Daoy (cell line): Measurements from ENCODE around the gene PCSK1. TPM values are rescaled to one million over a fixed set of nuclear protein-coding genes. Genes with fewer than 3 reads are reported as not detected.

Experiments used
- DNase-seq: peaks from one replicate; pipeline ENCODE4 v3.0.0-alpha.2; 2015; ENCODE audit warnings: low read depth
- total RNA-seq: library from RNA; depleted of rRNA; stranded (reverse); fragments of >200 nt; shearing (Covaris generic); gene quantifications from 2 replicates; pipeline ENCODE4 v1.2.3, GENCODE V29; 2014; rRNA removed

The PCSK1 gene
- total RNA-seq, result 0.98 and 2.2 TPM in 2 replicates

GRCh38 chr5:96433066-96433447 lies at the start of gene PCSK1:
Gene PCSK1 (minus strand): TSS chr5:96433248. CDS start chr5:96433042, 206 bp downstream.
- peak; percentile 27 for DNase-seq

GRCh38 chr5:96481867-96482266 lies 48.8 kb upstream of the PCSK1 start:
- DNase-seq, result no peak

GRCh38 chr5:96481009-96481786 lies 48.1 kb upstream of the PCSK1 start:
- DNase-seq, result no peak

- DNase-seq, result no peak
Observed at GRCh38 chr5:96478983-96479382, 45.9 kb upstream of the PCSK1 start.

- DNase-seq, result peak; percentile 6
Observed at GRCh38 chr5:96476654-96477053, 43.6 kb upstream of the PCSK1 start.

- no peak for DNase-seq
Observed at GRCh38 chr5:96474073-96474472, 41.0 kb upstream of the PCSK1 start.

GRCh38 chr5:96473155-96473554 lies 40.1 kb upstream of the PCSK1 start:
- DNase-seq, result no peak

GRCh38 chr5:96470785-96471184 lies 37.7 kb upstream of the PCSK1 start:
- no peak for DNase-seq

GRCh38 chr5:96468956-96469355 lies 35.9 kb upstream of the PCSK1 start:
- DNase-seq, result no peak

- no peak for DNase-seq
Observed at GRCh38 chr5:96463091-96463490, 30.0 kb upstream of the PCSK1 start.

GRCh38 chr5:96459313-96460121 lies 26.5 kb upstream of the PCSK1 start:
- no peak for DNase-seq

GRCh38 chr5:96458176-96458575 lies 25.1 kb upstream of the PCSK1 start:
- DNase-seq, result no peak

GRCh38 chr5:96455789-96456188 lies 22.7 kb upstream of the PCSK1 start:
- DNase-seq, result no peak

- no peak for DNase-seq
Observed at GRCh38 chr5:96453394-96453793, 20.3 kb upstream of the PCSK1 start.

GRCh38 chr5:96447949-96448348 lies 14.9 kb upstream of the PCSK1 start:
- no peak for DNase-seq

- DNase-seq, result no peak
Observed at GRCh38 chr5:96440185-96440538, 7.1 kb upstream of the PCSK1 start.

GRCh38 chr5:96439477-96440184 lies 6.6 kb upstream of the PCSK1 start:
- no peak for DNase-seq

GRCh38 chr5:96434201-96434645 lies 1.2 kb upstream of the PCSK1 start:
- DNase-seq, result peak; percentile 85

GRCh38 chr5:96432216-96433065 lies 607 bp downstream of the PCSK1 start:
- peak; percentile 83 for DNase-seq

GRCh38 chr5:96431376-96432187 lies 1.5 kb downstream of the PCSK1 start:
- peak; percentile 94 for DNase-seq

GRCh38 chr5:96427824-96428223 lies 5.2 kb downstream of the PCSK1 start:
- no peak for DNase-seq
